Measurements from ENCODE around the gene RFPL1.
A peak's percentile ranks its signal among the peaks of the same experiment; 100 is the strongest.

Gene RFPL1

DNA sequence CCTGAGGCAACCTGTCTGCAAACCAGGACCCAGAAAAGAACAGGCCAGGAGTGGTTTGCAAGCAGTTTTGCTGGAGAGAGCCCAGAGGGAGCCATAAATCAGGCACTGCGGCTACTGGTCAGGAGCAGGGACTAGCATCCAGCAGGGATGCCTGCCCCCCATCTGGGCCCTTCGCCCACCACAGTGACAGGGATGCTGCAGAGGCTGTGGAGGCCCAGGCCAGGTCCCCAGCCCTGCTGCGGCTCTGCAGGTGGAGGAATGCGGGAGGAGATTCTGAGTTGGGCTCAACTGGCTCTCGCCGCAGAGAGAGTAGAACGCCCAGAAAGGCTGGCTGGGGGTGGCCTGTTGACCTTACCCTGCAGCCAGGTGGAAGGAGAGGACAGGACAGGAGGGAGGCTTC is 25.2 kb downstream of the RFPL1 start:
- Histone ChIP-seq H3K9ac (ENCODE audit: low read length) (no peak overlapping the region), H3K36me3 (ENCODE audit: insufficient read depth, low read length) (no peaks in the 10 kb centered on the region), H3K9me3 (ENCODE audit: low read length) (no peaks in the 10 kb centered on the region), H3K27me3 (ENCODE audit: control insufficient read depth in 1 of 2, insufficient read depth in 2 of 2, low read length in 2 of 2) (no peaks in the 10 kb centered on the region), H3K4me1 (ENCODE audit: insufficient read depth, low read length) (no peaks in the 10 kb centered on the region), H3K4me3 (ENCODE audit: low read depth in 1 of 2, low read length in 2 of 2) (no peak overlapping the region), H3K27ac (ENCODE audit: low read depth, low read length) (no peak overlapping the region)

DNA sequence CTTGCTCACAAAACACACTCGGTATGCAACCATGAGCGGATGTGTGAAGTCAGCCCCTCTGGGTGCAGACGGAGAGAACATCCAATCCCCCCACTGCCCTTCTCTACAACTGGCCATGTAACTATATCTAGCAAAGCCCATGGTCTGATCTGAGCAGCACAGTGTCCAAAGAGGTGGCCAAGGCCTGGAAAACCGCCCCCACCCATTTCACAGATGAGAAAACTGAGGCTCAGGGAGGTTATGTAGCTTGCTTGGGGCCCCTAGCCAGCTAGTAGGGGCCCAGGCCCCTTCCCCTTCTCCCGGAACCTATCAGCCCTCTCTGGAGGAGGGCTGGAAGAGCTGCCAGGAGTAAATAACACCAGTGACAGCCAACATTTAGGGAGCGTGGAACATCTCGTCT is 26.2 kb downstream of the RFPL1 start:
- no peaks in the 10 kb centered on the region for H3K9me3 ChIP-seq (ENCODE audit: low read length)
- no peaks in the 10 kb centered on the region for H3K4me1 ChIP-seq (ENCODE audit: insufficient read depth, low read length)
- no peaks in the 10 kb centered on the region for H3K27me3 ChIP-seq (ENCODE audit: control insufficient read depth in 1 of 2, insufficient read depth in 2 of 2, low read length in 2 of 2)
- no peaks in the 10 kb centered on the region for H3K36me3 ChIP-seq (ENCODE audit: insufficient read depth, low read length)
- no peak overlapping the region for H3K4me3 ChIP-seq (ENCODE audit: low read depth in 1 of 2, low read length in 2 of 2)
- no peak overlapping the region for H3K27ac ChIP-seq (ENCODE audit: low read depth, low read length)
- H3K9ac ChIP-seq (ENCODE audit: low read length): no peak overlapping the region

DNA sequence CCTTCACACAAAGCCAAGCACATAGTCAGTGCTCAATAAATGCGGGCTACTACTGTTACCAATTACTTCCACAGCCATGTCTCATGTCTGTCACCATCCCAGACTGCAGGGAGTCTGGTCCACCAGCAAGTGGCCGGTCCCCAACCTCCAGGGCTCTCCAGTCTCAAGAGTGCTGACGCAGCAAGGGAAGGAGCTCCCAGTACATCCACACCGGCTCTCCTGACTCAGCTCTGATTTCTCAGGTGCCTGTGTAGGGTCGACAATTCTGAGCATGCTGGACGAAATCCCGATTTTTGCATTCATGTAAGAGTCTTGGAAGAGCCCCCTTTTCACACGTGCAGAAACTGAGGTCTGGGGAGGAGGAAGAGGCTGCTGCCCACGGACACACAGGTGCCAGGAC is 31.4 kb downstream of the RFPL1 start:
- Histone ChIP-seq H3K9me3 (ENCODE audit: low read length) (no peaks in the 10 kb centered on the region), H3K4me3 (ENCODE audit: low read depth in 1 of 2, low read length in 2 of 2) (peak overlapping the region in 1 of 2 donors; percentile 32), H3K36me3 (ENCODE audit: insufficient read depth, low read length) (no peaks in the 10 kb centered on the region), H3K9ac (ENCODE audit: low read length) (no peak overlapping the region), H3K27ac (ENCODE audit: low read depth, low read length) (no peak overlapping the region), H3K4me1 (ENCODE audit: insufficient read depth, low read length) (no peaks in the 10 kb centered on the region), H3K27me3 (ENCODE audit: control insufficient read depth in 1 of 2, insufficient read depth in 2 of 2, low read length in 2 of 2) (peaks cover 5 to 16% of the 10 kb centered on the region in 2 donors)

DNA sequence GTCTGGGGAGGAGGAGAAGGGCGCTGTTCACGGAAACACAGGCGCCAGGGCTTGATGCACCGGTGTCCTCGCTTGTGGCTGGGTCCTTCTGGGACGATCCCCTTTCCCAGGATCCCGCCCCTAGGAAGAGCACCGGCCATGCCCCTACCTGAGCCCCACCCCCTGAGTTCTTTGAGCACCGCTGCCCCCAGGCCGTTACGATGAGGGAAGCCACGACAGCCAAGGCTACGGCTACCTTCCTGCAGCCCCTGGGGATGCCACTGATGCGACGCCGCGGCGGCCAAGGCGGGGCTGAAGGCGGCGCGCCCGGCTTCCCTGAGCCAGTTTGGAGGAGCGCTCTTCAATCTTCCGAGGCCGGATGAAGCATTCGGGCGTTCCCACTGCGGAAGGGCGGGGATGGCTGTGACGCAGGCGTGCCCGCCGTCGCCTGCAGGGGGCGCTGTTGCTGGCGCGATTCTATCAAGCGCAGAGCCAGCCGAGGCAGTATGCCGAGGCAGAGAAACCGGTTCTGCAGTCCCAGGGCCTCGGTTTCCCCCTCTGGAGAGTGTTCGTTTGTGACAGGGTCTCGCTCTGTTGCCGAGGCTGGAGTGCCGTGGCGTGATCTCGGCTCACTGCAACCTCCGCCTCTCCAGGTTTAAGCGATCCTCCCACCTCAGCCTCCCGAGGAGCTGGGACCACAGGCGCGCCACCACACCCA is 31.9 kb downstream of the RFPL1 start:
- Histone ChIP-seq H3K9me3 (ENCODE audit: low read length) (no peaks in the 10 kb centered on the region), H3K36me3 (ENCODE audit: insufficient read depth, low read length) (no peaks in the 10 kb centered on the region), H3K9ac (ENCODE audit: low read length) (no peak overlapping the region), H3K27me3 (ENCODE audit: control insufficient read depth in 1 of 2, insufficient read depth in 2 of 2, low read length in 2 of 2) (peaks cover 5 to 16% of the 10 kb centered on the region in 2 donors), H3K4me3 (ENCODE audit: low read depth in 1 of 2, low read length in 2 of 2) (peak overlapping the region; percentile 23 to 32), H3K4me1 (ENCODE audit: insufficient read depth, low read length) (no peaks in the 10 kb centered on the region), H3K27ac (ENCODE audit: low read depth, low read length) (no peak overlapping the region)

DNA sequence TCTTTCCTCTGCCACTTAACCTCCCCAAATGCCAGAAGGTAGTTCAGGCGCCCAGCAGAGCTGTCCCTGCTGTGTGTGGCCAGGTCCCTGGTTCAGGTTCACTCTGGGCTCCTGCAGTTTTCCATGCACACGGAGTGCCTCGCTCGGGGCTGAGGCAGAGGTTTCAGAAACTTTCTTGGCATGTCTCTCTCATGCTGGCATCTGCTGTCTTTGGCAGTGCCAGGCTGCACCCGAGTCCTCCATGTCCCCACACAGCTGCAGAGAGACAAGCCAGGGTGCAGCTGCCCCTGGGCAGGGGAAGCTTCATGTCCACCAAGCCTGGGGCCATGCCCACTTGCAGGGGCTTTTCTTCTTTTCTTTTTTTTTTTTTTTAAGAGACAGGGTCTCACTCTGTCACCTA is 34.6 kb downstream of the RFPL1 start:
- Histone ChIP-seq H3K36me3 (ENCODE audit: insufficient read depth, low read length) (no peaks in the 10 kb centered on the region), H3K4me3 (ENCODE audit: low read depth in 1 of 2, low read length in 2 of 2) (no peak overlapping the region), H3K9me3 (ENCODE audit: low read length) (no peaks in the 10 kb centered on the region), H3K27ac (ENCODE audit: low read depth, low read length) (no peak overlapping the region), H3K4me1 (ENCODE audit: insufficient read depth, low read length) (no peaks in the 10 kb centered on the region), H3K9ac (ENCODE audit: low read length) (no peak overlapping the region), H3K27me3 (ENCODE audit: control insufficient read depth in 1 of 2, insufficient read depth in 2 of 2, low read length in 2 of 2) (peaks cover 5 to 26% of the 10 kb centered on the region in 2 donors)

DNA sequence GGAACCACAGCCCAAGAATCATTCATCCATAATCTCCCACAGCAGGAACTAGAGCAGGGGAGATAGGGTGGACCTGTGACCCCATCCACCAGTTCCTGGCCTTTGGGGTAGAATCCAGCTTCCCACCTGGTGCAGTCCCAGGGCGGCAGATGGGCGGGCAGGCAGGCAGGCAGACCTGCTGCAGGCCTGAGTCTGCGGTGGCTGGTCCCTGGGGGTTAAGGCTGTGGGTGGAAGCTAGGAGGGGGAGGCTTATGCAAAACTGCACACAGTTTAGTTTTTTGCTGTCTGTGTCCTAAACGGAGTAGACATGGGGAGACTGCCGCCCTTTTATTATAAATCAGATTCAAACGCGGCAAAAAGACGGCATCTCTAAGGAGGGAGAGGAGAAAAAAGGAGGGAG is 37.2 kb downstream of the RFPL1 start:
- H3K9ac ChIP-seq (ENCODE audit: low read length): no peak overlapping the region
- H3K9me3 ChIP-seq (ENCODE audit: low read length): no peaks in the 10 kb centered on the region
- no peak overlapping the region for H3K27ac ChIP-seq (ENCODE audit: low read depth, low read length)
- no peaks in the 10 kb centered on the region for H3K36me3 ChIP-seq (ENCODE audit: insufficient read depth, low read length)
- H3K4me1 ChIP-seq (ENCODE audit: insufficient read depth, low read length): no peaks in the 10 kb centered on the region
- no peak overlapping the region for H3K4me3 ChIP-seq (ENCODE audit: low read depth in 1 of 2, low read length in 2 of 2)
- H3K27me3 ChIP-seq (ENCODE audit: control insufficient read depth in 1 of 2, insufficient read depth in 2 of 2, low read length in 2 of 2): peaks cover 16 to 45% of the 10 kb centered on the region in 2 donors

DNA sequence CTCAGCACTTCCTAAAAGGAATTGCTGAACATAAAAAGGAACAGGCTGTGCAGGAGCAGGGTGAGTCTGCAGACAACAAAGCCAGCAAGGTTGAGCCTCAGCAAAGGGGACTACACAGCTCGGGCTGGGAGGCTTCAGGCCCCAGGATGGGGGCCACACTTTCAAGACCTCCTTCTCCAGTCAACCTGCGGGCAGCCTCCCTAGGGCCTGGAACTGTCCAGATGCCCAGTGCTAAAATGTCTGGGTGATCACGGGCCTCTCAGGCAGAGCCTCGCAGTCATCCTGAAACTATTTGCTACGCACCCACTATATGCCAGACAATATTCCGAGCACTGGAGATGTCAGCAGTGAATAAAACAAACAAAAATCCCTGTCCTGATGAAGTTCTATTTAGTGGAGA is 37.7 kb downstream of the RFPL1 start:
- peaks cover 2% of the 10 kb centered on the region for H3K4me1 ChIP-seq (ENCODE audit: insufficient read depth, low read length)
- H3K9me3 ChIP-seq (ENCODE audit: low read length): no peaks in the 10 kb centered on the region
- no peaks in the 10 kb centered on the region for H3K36me3 ChIP-seq (ENCODE audit: insufficient read depth, low read length)
- H3K4me3 ChIP-seq (ENCODE audit: low read depth in 1 of 2, low read length in 2 of 2): no peak overlapping the region
- H3K27me3 ChIP-seq (ENCODE audit: control insufficient read depth in 1 of 2, insufficient read depth in 2 of 2, low read length in 2 of 2): peaks cover 19 to 45% of the 10 kb centered on the region in 2 donors
- H3K27ac ChIP-seq (ENCODE audit: low read depth, low read length): no peak overlapping the region
- H3K9ac ChIP-seq (ENCODE audit: low read length): no peak overlapping the region

DNA sequence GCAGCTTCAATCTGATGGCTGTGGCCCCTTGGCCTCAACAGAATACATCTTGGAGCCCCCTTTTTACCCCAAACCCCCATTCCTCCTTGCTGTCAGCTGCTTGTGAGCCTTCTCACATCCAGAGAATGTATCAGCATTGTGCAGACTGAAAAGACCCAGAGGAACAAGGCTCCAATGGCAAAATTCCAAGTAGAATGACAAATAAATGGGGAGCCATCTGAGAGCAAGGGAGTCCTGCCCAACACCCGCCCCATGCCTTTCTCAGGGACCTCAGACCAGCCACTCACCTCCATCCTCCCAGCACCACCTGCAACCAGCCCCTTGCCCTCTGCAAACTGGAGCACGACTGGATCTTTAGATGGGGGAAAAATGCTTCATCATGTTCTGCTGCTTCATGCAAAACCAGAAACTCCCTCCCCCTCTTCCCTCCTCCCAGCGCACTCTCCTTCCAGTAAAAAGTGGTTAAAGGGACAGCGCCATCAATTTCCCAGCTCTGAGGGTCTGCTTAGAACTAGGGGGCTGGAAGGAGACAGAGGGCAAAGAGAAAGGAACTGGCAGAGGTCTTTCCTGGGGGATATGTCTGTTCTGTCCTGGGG is 39.4 kb downstream of the RFPL1 start:
- Histone ChIP-seq H3K27me3 (ENCODE audit: control insufficient read depth in 1 of 2, insufficient read depth in 2 of 2, low read length in 2 of 2) (peaks cover 32 to 57% of the 10 kb centered on the region in 2 donors), H3K27ac (ENCODE audit: low read depth, low read length) (no peak overlapping the region), H3K9me3 (ENCODE audit: low read length) (no peaks in the 10 kb centered on the region), H3K4me1 (ENCODE audit: insufficient read depth, low read length) (peaks cover 4% of the 10 kb centered on the region), H3K9ac (ENCODE audit: low read length) (no peak overlapping the region), H3K4me3 (ENCODE audit: low read depth in 1 of 2, low read length in 2 of 2) (no peak overlapping the region), H3K36me3 (ENCODE audit: insufficient read depth, low read length) (no peaks in the 10 kb centered on the region)

DNA sequence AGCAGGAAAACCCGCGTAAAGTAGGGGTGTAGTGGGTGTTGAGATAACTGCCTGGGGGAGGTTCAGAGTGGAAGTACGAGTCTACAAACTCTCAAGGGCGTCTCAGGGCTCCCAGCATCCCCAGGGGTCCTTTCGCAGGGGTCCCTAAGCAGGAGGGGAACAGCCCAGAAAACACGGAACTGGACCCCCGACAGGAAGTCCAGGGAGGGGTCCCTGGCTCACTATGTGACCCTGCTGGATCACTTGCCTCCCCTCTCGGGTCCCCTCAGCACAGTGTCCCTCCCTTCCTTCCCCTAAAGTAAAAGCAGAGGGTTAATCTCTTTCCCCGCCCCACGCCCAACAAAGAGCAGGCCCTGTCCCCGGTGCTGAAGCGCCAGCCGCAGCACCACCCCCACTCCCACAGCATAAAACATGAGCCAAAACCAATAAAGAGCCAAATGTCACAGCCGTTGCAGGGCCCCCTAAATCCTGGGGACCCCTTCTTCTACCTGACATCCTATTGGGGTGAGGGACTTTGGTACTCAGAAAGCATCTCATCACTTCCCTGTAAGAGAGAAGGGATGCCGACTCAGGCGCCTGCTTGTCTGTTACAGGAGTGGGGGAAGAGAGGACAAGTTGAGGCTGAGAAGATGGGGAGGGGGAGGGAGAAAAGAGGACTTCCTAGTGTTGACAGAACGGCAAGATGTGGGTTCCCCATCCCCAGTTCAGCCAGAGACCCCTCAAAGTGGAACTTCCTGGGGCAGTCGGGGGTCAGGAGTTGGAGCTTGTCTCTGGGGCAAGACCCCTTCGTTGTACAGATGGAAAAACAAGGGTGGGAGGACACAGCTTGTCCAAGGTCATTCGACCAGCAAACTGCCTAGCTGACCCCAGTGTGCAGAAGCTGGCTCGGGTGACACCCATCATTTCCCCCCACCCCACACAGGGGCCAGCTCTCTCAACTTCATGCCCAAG is 40.2 kb downstream of the RFPL1 start:
- H3K9ac ChIP-seq (ENCODE audit: low read length): no peak overlapping the region

DNA sequence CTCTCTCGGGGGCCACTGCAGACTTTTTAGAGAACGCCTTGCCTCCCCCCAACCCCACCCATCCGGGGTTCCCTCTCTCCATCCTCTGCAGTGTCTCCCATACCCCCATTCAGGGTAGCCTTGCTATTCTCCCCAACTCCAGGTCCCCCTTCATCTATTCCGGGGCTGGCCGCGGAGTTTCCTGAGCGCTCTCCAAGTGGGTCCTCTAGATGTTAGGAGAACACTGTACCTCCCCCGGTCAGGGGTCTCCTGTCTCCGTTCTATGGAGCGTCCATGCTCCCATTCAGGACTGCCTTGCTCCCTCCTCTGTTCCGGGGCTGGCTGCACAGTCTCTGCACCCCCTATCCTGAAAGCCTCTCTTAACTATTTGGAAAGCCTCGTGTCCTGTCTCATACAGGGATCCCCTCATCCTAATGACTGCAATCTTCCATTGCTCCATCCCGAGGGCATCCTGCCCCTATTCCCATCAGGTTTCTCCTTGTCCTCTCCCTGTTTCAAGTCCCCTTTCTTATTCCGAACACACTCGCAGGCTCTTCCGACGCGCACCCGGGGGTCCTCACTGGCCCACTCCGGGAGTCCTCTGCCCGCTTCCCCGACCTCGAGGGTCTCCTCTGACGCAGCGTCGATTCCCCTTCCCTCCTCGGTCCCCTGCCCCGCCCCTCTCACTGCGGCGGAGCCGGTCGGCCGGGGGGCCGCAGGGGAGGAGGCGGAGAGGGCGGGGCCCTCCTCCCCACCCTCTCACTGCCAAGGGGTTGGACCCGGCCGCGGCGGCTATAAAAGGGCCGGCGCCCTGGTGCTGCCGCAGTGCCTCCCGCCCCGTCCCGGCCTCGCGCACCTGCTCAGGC is 41.3 kb downstream of the RFPL1 start, which contains the start of gene NEFH:
Gene NEFH, plus strand, starts transcription at position 802 of the 845 bp plus-strand sequence. CDS start 45 bp downstream, outside the sequence.
- H3K4me1 ChIP-seq (ENCODE audit: insufficient read depth, low read length): peaks cover 4% of the 10 kb centered on the region
- no peak within 1 kb of the TSS for H3K27ac ChIP-seq (ENCODE audit: low read depth, low read length)
- peaks cover 34 to 58% of the 10 kb centered on the region in 2 donors for H3K27me3 ChIP-seq (ENCODE audit: control insufficient read depth in 1 of 2, insufficient read depth in 2 of 2, low read length in 2 of 2)
- no peak within 1 kb of the TSS for H3K9ac ChIP-seq (ENCODE audit: low read length)
- peak within 1 kb of the TSS; percentile 23 to 38 for H3K4me3 ChIP-seq (ENCODE audit: low read depth in 1 of 2, low read length in 2 of 2)
- H3K9me3 ChIP-seq (ENCODE audit: low read length): no peaks in the 10 kb centered on the region
- no peaks in the 10 kb centered on the region for H3K36me3 ChIP-seq (ENCODE audit: insufficient read depth, low read length)

More for the DNA sequence above, 40.2 kb downstream of the RFPL1 start:
- Histone ChIP-seq H3K4me1 (ENCODE audit: insufficient read depth, low read length) (peaks cover 4% of the 10 kb centered on the region), H3K27me3 (ENCODE audit: control insufficient read depth in 1 of 2, insufficient read depth in 2 of 2, low read length in 2 of 2) (peaks cover 34 to 58% of the 10 kb centered on the region in 2 donors), H3K9me3 (ENCODE audit: low read length) (no peaks in the 10 kb centered on the region), H3K27ac (ENCODE audit: low read depth, low read length) (no peak overlapping the region), H3K4me3 (ENCODE audit: low read depth in 1 of 2, low read length in 2 of 2) (no peak overlapping the region), H3K36me3 (ENCODE audit: insufficient read depth, low read length) (no peaks in the 10 kb centered on the region)

DNA sequence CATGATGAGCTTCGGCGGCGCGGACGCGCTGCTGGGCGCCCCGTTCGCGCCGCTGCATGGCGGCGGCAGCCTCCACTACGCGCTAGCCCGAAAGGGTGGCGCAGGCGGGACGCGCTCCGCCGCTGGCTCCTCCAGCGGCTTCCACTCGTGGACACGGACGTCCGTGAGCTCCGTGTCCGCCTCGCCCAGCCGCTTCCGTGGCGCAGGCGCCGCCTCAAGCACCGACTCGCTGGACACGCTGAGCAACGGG is 41.8 kb downstream of the RFPL1 start:
- H3K4me3 ChIP-seq (ENCODE audit: low read depth in 1 of 2, low read length in 2 of 2): peak overlapping the region in 1 of 2 donors; percentile 23
- H3K36me3 ChIP-seq (ENCODE audit: insufficient read depth, low read length): no peaks in the 10 kb centered on the region
- peaks cover 4% of the 10 kb centered on the region for H3K4me1 ChIP-seq (ENCODE audit: insufficient read depth, low read length)
- H3K27ac ChIP-seq (ENCODE audit: low read depth, low read length): no peak overlapping the region
- H3K27me3 ChIP-seq (ENCODE audit: control insufficient read depth in 1 of 2, insufficient read depth in 2 of 2, low read length in 2 of 2): peaks cover 34 to 58% of the 10 kb centered on the region in 2 donors
- H3K9ac ChIP-seq (ENCODE audit: low read length): no peak overlapping the region
- no peaks in the 10 kb centered on the region for H3K9me3 ChIP-seq (ENCODE audit: low read length)
